ENCODE data around the gene GMCL1.
"Not testable (repeated sequence)": the region's sequence is repeated elsewhere in the genome, so short reads cannot be mapped to it uniquely, and the experiment has no call there.

Gene GMCL1

GRCh38 chr2:69829256-69830044 lies at the start of gene GMCL1:
Gene GMCL1 (plus strand): TSS chr2:69829660. CDS start chr2:69829893, 233 bp downstream.
- peak; percentile 80 for DNase-seq

- DNase-seq = no peak
These were observed 48.5 kb upstream of the GMCL1 start for GRCh38 chr2:69780921-69781320.

GRCh38 chr2:69781321-69782248 lies 47.9 kb upstream of the GMCL1 start:
- DNase-seq = peak; percentile 73

GRCh38 chr2:69784228-69784627 lies 45.2 kb upstream of the GMCL1 start:
- no peak for DNase-seq

GRCh38 chr2:69785358-69785757 lies 44.1 kb upstream of the GMCL1 start:
- no peak for DNase-seq

GRCh38 chr2:69786052-69786560 lies 43.4 kb upstream of the GMCL1 start:
- no peak for DNase-seq

GRCh38 chr2:69789175-69789721 lies 40.2 kb upstream of the GMCL1 start:
- no peak for DNase-seq

GRCh38 chr2:69789772-69790600 lies 39.5 kb upstream of the GMCL1 start:
- DNase-seq = no peak

- no peak for DNase-seq
These were observed 38.9 kb upstream of the GMCL1 start for GRCh38 chr2:69790601-69790959.

- DNase-seq = no peak
These were observed 38.4 kb upstream of the GMCL1 start for GRCh38 chr2:69791045-69791444.

- no peak for DNase-seq
These were observed 33.3 kb upstream of the GMCL1 start for GRCh38 chr2:69796174-69796573.

GRCh38 chr2:69797235-69797634 lies 32.2 kb upstream of the GMCL1 start:
- no peak for DNase-seq

GRCh38 chr2:69797836-69798289 lies 31.6 kb upstream of the GMCL1 start:
- no peak for DNase-seq

- no peak for DNase-seq
These were observed 31.1 kb upstream of the GMCL1 start for GRCh38 chr2:69798290-69798908.

- DNase-seq = no peak
These were observed 30.4 kb upstream of the GMCL1 start for GRCh38 chr2:69798909-69799526.

- no peak for DNase-seq
These were observed 27.6 kb upstream of the GMCL1 start for GRCh38 chr2:69801745-69802290.

GRCh38 chr2:69802781-69803367 lies 26.6 kb upstream of the GMCL1 start:
- not testable (repeated sequence) for DNase-seq

GRCh38 chr2:69804416-69804815 lies 25.0 kb upstream of the GMCL1 start:
- DNase-seq = no peak

- no peak for DNase-seq
These were observed 23.6 kb upstream of the GMCL1 start for GRCh38 chr2:69805887-69806286.

- no peak for DNase-seq
These were observed 21.5 kb upstream of the GMCL1 start for GRCh38 chr2:69807821-69808540.

All from DMS 273 treated with DMSO at 0.1 percent for 48 hours (cell line).